NCI-H524 (cell line): ENCODE data around the gene MAGOHB.

ENCODE experiments used
- DNase-seq, 2 experiments: peaks; one replicate each; lab custom pipeline; 2025; lab: John Stamatoyannopoulos, UW

MAGOHB gene

GRCh38 chr12:10554756-10555481 lies 58.5 kb downstream of the MAGOHB start:
- DNase-seq, result no peak

DNA sequence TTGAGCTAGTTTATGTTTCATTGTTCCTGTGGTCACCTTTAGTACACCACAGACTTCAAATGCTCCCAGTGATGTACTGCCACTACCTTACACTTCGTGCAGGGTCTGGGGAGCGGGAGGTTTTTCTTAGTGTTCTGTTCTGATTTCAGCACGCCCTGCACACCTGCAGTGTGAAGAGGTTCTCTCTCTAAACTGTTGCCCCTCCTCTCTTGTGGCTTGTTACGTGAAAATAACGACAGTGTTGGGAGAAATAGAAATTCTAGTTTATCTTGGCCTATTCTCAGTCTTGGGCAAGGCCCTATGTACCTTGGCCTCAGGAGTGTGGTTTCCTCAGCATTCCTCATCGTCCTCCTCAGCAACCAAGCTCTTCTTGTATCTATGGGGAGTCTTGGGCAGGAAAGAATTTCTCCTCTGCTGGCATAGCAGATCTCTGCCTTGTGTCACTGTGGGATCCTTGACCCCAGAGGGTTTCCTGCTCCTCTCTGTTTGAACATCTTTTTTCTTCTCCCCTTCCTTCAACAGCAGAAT lies 59.1 kb downstream of the MAGOHB start:
- no peak for DNase-seq
